ENCODE results near the gene ADGRV1. TPM values are rescaled to one million over a fixed set of nuclear protein-coding genes. Genes with fewer than 3 reads are reported as not detected.
A peak's percentile ranks its signal among the peaks of the same experiment; 100 is the strongest.

Gene ADGRV1
- total and polyA plus RNA-seq, 12 donors: 129 to 2,577 (median 695) TPM

GRCh38 chr5:90557391-90557790 is 1.2 kb upstream of the ADGRV1 start:
- no peak for TF ChIP-seq POLR2A (IDR thresholded peaks at IDR 0.05)
- TF ChIP-seq CTCF (IDR thresholded peaks at IDR 0.05): no peak
- no peaks in the 10 kb centered on the region for H3K9me3 ChIP-seq (replicated peaks in 1 of 3)
- DNase-seq: no peak
- H3K4me3 ChIP-seq: no peak overlapping the region
- 12 to 15% (median 13%) methylated on average over 9 of the region's 9 CpGs for WGBS, 4 donors
- intact Hi-C loops (cut with DNase I): no loop called here
- peaks cover 0 to 4% of the 10 kb centered on the region in 2 donors for H3K4me1 ChIP-seq (replicated peaks in 1 of 2)
- H3K27ac ChIP-seq: no peak overlapping the region
- peaks cover 48% of the 10 kb centered on the region for H3K27me3 ChIP-seq
- H3K36me3 ChIP-seq (replicated peaks in 1 of 2): no peaks in the 10 kb centered on the region

- Histone ChIP-seq H3K4me3 (peak overlapping the region in 1 of 4 donors; percentile 9), H3K27ac (no peak overlapping the region), H3K9me3 (replicated peaks in 1 of 3) (no peaks in the 10 kb centered on the region), H3K27me3 (peaks cover 48% of the 10 kb centered on the region), H3K36me3 (replicated peaks in 1 of 2) (no peaks in the 10 kb centered on the region), H3K4me1 (replicated peaks in 1 of 2) (peaks cover 0 to 4% of the 10 kb centered on the region in 2 donors)
- no peak for DNase-seq
- TF ChIP-seq CTCF (IDR thresholded peaks at IDR 0.05): no peak
- TF ChIP-seq POLR2A (IDR thresholded peaks at IDR 0.05): no peak
- 12 to 15% (median 14%) methylated on average over 3 of the region's 3 CpGs for WGBS, 4 donors
- intact Hi-C loops (cut with DNase I): no loop called here
Measured at GRCh38 chr5:90557871-90558270, 726 bp upstream of the ADGRV1 start.

GRCh38 chr5:90560771-90561170 is 2.2 kb downstream of the ADGRV1 start:
- no peak for DNase-seq
- intact Hi-C loops (cut with DNase I): no loop called here
- Histone ChIP-seq H3K9me3 (replicated peaks in 1 of 3) (no peaks in the 10 kb centered on the region), H3K27ac (no peak overlapping the region), H3K27me3 (peaks cover 48% of the 10 kb centered on the region), H3K4me1 (replicated peaks in 1 of 2) (peaks cover 0 to 4% of the 10 kb centered on the region in 2 donors), H3K4me3 (no peak overlapping the region), H3K36me3 (replicated peaks in 1 of 2) (no peaks in the 10 kb centered on the region)
- 52 to 66% (median 59%) methylated on average over 2 of the region's 2 CpGs for WGBS, 4 donors
- TF ChIP-seq POLR2A (IDR thresholded peaks at IDR 0.05): no peak

- no peak overlapping the region for H3K4me3 ChIP-seq
- no peak for DNase-seq
- WGBS, 4 donors: 50 to 85% (median 65%) methylated on average over 1 of the region's 1 CpG
- H3K9me3 ChIP-seq (replicated peaks in 1 of 3): no peaks in the 10 kb centered on the region
- peaks cover 0 to 4% of the 10 kb centered on the region in 2 donors for H3K4me1 ChIP-seq (replicated peaks in 1 of 2)
- intact Hi-C loops (cut with DNase I): no loop called here
- H3K36me3 ChIP-seq (replicated peaks in 1 of 2): no peaks in the 10 kb centered on the region
- no peak overlapping the region for H3K27ac ChIP-seq
- peaks cover 44% of the 10 kb centered on the region for H3K27me3 ChIP-seq
- no peak for TF ChIP-seq CTCF (IDR thresholded peaks at IDR 0.05)
- no peak for TF ChIP-seq POLR2A (IDR thresholded peaks at IDR 0.05)
Measured at GRCh38 chr5:90561766-90562165, 3.2 kb downstream of the ADGRV1 start.

- peaks cover 38% of the 10 kb centered on the region for H3K27me3 ChIP-seq
- WGBS, 4 donors: 66 to 77% (median 73%) methylated on average over 5 of the region's 5 CpGs
Measured at GRCh38 chr5:90562341-90562740, 3.7 kb downstream of the ADGRV1 start.

More at GRCh38 chr5:90562341-90562740, 3.7 kb downstream of the ADGRV1 start:
- Histone ChIP-seq H3K27ac (no peak overlapping the region), H3K4me1 (replicated peaks in 1 of 2) (peaks cover 0 to 4% of the 10 kb centered on the region in 2 donors), H3K9me3 (replicated peaks in 1 of 3) (no peaks in the 10 kb centered on the region), H3K4me3 (no peak overlapping the region), H3K36me3 (replicated peaks in 1 of 2) (no peaks in the 10 kb centered on the region)
- DNase-seq: no peak
- intact Hi-C loops (cut with DNase I): no loop called here
- TF ChIP-seq CTCF (IDR thresholded peaks at IDR 0.05) (no peak), POLR2A (IDR thresholded peaks at IDR 0.05) (no peak)
